GM18868 (cell line): ENCODE measurements around the gene LRRC18.

Experiments
- ATAC-seq: cut with Tn5 transposase; IDR thresholded peaks from one replicate; pipeline ENCODE4 v1.9.1; 2021; ENCODE audit warnings: mild to moderate bottlenecking, moderate library complexity; ENCODE audit not compliant: unreplicated experiment

Gene LRRC18

GRCh38 chr10:48939790-48940325 is at the start of gene LRRC18:
TSS of gene LRRC18 (minus strand) at chr10:48939840. CDS start at chr10:48914155, 25,685 bp downstream.
- no peak for ATAC-seq

GRCh38 chr10:48985621-48986158 is 46.0 kb upstream of the LRRC18 start:
- no peak for ATAC-seq

DNA sequence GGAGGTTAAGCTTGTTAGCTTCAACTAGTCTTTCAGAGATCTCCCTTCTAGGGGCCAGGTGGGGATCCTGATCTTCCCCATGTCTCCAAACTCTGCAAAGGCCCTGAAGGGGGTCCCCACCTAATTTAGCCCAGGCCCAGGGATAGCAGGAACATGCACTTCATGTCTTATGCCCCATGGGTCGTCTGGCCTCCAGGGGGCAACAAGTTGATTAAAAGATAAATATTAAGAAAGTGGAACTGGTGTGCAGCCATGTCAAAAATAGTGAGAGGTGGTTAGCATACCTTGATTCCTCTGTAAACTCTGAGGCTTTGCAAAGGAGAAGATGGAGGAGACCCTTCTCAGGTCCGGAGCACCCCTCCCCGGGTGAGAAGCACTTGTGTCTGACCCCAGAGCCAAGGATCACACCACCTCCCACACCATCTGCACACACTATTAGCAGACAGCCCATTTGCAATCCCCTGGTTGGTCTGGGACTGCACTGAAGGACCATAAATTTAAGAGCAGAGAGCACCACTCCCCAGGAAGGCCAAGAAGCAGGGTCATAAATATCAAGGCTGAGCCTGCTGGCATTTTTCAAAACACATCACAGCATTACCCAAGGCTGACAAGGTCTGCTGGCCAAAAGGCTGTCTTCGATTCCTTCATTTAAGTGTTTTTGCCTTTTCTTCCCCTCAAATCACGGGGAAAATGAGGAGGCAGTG is 44.2 kb upstream of the LRRC18 start:
- no peak for ATAC-seq

GRCh38 chr10:48982584-48982983 is 42.9 kb upstream of the LRRC18 start:
- no peak for ATAC-seq

- no peak for ATAC-seq
These were observed 41.8 kb upstream of the LRRC18 start for GRCh38 chr10:48981310-48981907.

GRCh38 chr10:48978318-48978717 is 38.7 kb upstream of the LRRC18 start:
- ATAC-seq: no peak

- ATAC-seq: no peak
These were observed 36.6 kb upstream of the LRRC18 start for GRCh38 chr10:48976196-48976595.

DNA sequence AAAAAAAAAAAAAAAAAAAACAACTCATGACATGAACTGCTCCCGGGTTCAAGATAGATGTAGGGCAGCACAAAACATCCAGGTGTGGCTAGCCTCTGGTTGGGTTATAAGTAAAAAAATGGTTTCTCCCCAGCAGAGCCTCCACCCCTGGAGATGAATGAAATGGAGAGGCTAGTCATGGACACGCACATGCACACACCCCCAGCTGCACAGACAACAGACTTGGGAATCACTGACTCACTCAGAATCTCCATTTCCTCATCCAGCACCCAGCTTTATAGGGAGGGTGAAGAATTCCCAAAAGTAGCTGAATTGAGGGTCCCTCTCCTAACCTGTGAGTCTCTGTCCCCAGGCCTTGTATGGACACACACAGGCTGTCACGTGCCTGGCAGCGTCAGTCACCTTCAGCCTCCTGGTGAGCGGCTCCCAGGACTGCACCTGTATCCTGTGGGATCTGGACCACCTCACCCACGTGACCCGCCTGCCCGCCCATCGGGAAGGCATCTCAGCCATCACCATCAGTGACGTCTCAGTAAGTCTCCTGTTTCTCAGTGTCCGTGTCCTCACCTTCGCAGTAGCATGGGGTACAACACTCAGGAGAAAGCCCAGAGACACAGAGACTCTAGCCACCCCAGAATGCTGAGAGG is 35.0 kb upstream of the LRRC18 start:
- no peak for ATAC-seq

DNA sequence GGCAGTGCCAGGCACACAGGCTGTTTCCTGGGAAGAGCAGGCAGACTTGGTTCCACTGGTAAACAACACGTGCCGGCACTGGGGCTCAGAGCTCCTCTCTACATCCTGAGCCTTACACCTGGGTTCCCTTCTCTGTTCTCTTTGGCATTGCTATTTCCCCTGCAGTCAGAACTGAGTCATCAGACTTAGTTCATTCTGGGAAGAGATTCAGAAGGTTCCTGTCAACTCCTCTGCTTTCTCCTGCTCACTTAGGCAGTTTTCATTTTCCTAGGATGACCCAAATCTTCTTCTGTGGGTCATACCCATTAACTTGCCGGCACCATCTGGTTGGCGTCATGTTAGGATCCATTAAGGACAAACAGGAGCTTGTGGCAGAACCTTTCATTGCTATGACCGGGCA is 33.4 kb upstream of the LRRC18 start:
- ATAC-seq: no peak

DNA sequence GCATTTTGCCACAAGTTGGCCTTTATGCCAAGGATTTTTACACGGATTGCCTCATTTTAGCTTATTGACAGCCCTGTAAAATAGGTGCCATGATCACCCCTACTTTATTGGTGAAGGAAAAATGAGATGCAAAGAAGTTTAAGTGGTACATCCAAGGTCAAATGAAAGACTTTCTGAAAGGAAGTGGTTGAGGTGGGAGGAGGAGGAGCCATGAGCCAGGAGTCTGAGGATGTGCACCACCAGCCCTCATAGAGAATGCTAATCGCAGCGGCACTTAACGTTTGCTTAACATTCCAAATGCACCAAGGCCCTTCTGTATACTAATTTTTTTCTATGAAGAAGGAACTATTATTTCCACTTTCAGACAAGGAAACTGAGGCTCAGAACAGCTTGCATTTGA is 31.0 kb upstream of the LRRC18 start:
- no peak for ATAC-seq

GRCh38 chr10:48970046-48970445 is 30.4 kb upstream of the LRRC18 start:
- ATAC-seq: no peak

- ATAC-seq: no peak
These were observed 28.4 kb upstream of the LRRC18 start for GRCh38 chr10:48968036-48968435.

- ATAC-seq: no peak
These were observed 25.8 kb upstream of the LRRC18 start for GRCh38 chr10:48965460-48965859.

GRCh38 chr10:48964038-48964437 is 24.4 kb upstream of the LRRC18 start:
- no peak for ATAC-seq

DNA sequence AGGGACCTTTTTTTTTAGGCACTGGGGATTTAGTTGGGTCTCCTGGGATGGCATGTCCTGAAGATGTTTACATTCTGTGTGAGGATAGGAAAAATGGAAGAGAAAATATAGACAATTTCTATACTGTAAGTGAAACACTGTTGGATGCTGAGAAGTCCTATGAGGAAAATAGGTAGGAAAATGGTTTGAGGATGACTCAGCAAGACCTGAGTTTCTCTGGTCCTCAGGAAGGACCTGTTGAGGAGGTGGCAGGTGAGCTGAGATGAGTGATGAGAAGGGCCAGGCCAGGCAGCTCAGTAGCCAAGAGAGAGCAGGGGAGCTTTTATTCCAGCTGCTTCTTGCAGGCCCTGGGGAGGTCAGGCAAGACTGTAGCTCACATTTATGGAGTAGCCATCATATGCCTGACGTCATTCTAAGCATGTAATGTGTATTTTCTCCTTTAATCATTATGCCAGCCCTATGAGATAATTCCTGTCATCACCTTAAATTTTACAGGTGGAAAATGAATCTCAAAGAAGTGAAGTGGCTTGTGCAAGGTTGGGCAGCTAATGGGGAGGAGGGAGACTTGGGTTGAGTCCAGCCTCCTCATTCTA is 19.1 kb upstream of the LRRC18 start:
- ATAC-seq: no peak

DNA sequence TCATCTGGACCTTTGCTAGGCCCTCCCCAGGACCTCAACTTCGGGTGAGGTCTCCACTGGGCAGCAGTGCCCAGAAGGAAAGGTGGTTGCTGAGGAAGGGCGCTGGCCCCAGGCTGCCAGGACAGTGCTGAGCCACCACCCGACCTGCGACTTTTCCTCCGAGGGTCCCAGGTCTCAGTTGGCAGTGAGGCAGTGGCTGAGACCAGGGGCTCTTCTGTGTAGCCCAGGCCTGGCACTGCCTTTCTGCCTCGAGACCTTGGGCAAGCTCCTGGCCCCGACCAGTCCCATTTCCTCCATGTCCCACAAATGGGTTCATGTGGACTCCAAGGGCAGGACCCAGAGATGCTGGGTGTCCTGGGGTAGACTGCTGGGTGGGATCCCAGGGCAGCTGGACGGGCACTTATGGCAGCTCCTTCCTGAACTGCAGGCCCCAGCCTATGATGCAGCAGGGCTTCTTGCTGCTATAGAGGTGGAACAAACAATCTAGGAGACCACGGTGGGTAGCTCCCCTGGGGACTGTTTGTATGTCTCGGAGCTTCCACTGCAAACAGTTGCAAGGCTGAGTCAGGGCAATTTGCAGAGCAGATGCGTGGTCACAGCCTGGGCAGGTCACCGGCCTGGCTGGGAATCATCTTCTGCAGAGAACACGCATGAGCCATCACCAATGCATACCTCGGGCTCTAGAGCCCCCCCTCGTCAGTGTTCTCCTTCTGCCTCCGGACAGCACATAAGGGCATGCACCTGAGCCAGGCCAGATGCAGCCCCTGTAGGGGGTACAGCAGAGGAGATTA is 17.9 kb upstream of the LRRC18 start:
- no peak for ATAC-seq

DNA sequence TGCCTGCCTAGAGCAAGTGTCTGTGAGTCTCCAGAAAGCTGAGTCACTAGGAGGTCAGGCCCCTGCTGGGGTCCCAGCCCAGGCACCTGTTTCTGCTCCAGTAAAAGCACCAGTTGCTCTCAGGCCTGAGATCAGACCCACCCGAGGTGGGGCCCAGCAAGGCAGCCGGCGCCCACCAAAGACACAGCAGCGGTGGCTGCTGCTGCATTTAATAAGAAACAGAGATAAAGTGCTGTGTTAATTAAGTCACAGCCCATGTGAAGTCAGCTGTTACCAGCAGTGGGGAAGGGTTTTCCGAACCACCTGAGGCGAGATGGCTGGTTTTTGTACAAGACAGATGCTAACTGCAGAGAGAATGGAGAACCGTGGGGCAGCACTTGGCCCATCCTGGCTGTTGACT is 12.1 kb upstream of the LRRC18 start:
- no peak for ATAC-seq

- ATAC-seq: no peak
These were observed 8.9 kb upstream of the LRRC18 start for GRCh38 chr10:48948470-48949037.

GRCh38 chr10:48947690-48948469 is 8.2 kb upstream of the LRRC18 start:
- ATAC-seq: no peak
